Loucy (cell line): ENCODE measurements around the gene DPH6.
"Not testable (repeated sequence)": the region's sequence is repeated elsewhere in the genome, so short reads cannot be mapped to it uniquely, and the experiment has no call there.

Experiments
- EZH2phosphoT487 ChIP-seq: fragments of 200-600 bp; IDR thresholded peaks from 2 replicates; pipeline ENCODE4 v1.6.1; 2018; ENCODE audit warnings: antibody characterized with exemption, mild to moderate bottlenecking, moderate library complexity, borderline replicate concordance
- TF ChIP-seq, protein P1 (sequence below): fragments of 200-600 bp; sonication (generic); conservative IDR thresholded peaks from 2 replicates; pipeline ENCODE4 v1.5.1; 2014; ENCODE audit warnings: mild to moderate bottlenecking, antibody characterized with exemption, low read length

- TF ChIP-seq, protein P1, sequence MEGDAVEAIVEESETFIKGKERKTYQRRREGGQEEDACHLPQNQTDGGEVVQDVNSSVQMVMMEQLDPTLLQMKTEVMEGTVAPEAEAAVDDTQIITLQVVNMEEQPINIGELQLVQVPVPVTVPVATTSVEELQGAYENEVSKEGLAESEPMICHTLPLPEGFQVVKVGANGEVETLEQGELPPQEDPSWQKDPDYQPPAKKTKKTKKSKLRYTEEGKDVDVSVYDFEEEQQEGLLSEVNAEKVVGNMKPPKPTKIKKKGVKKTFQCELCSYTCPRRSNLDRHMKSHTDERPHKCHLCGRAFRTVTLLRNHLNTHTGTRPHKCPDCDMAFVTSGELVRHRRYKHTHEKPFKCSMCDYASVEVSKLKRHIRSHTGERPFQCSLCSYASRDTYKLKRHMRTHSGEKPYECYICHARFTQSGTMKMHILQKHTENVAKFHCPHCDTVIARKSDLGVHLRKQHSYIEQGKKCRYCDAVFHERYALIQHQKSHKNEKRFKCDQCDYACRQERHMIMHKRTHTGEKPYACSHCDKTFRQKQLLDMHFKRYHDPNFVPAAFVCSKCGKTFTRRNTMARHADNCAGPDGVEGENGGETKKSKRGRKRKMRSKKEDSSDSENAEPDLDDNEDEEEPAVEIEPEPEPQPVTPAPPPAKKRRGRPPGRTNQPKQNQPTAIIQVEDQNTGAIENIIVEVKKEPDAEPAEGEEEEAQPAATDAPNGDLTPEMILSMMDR: not testable (repeated sequence)
- not testable (repeated sequence) for TF ChIP-seq EZH2phosphoT487
Measured at GRCh38 chr15:35441279-35441678, 104.7 kb downstream of the DPH6 start.
